ENCODE results near the gene BCL6. TPM values are rescaled to one million over a fixed set of nuclear protein-coding genes. Genes with fewer than 3 reads are reported as not detected.

The BCL6 gene
- total RNA-seq, 1 experiment from 2014 or later: 6.2 TPM

GRCh38 chr3:187767266-187768012 lies 22.2 kb upstream of the BCL6 start:
- no peaks in the 10 kb centered on the region for H3K9me3 ChIP-seq
- H3K36me3 ChIP-seq: no peaks in the 10 kb centered on the region
- no peaks in the 10 kb centered on the region for H3K27me3 ChIP-seq
- no peak overlapping the region for H3K4me3 ChIP-seq
- peak; percentile 48 for DNase-seq

- Histone ChIP-seq H3K4me3 (no peak overlapping the region), H3K27me3 (no peaks in the 10 kb centered on the region), H3K36me3 (no peaks in the 10 kb centered on the region), H3K9me3 (no peaks in the 10 kb centered on the region)
- DNase-seq: peak; percentile 43
Measured at GRCh38 chr3:187765342-187765741, 20.1 kb upstream of the BCL6 start.

GRCh38 chr3:187763850-187764648 lies 18.8 kb upstream of the BCL6 start:
- Histone ChIP-seq H3K27me3 (no peaks in the 10 kb centered on the region), H3K9me3 (no peaks in the 10 kb centered on the region)
- DNase-seq: no peak

GRCh38 chr3:187762792-187763191 lies 17.5 kb upstream of the BCL6 start:
- no peak for DNase-seq
- H3K9me3 ChIP-seq: no peaks in the 10 kb centered on the region

More at GRCh38 chr3:187763850-187764648, 18.8 kb upstream of the BCL6 start:
- no peaks in the 10 kb centered on the region for H3K36me3 ChIP-seq
- H3K4me3 ChIP-seq: no peak overlapping the region

GRCh38 chr3:187759601-187760000 lies 14.3 kb upstream of the BCL6 start:
- Histone ChIP-seq H3K9me3 (no peaks in the 10 kb centered on the region), H3K36me3 (no peaks in the 10 kb centered on the region), H3K4me3 (no peak overlapping the region), H3K27me3 (no peaks in the 10 kb centered on the region)
- DNase-seq: peak; percentile 36

More at GRCh38 chr3:187762792-187763191, 17.5 kb upstream of the BCL6 start:
- no peaks in the 10 kb centered on the region for H3K27me3 ChIP-seq
- H3K36me3 ChIP-seq: no peaks in the 10 kb centered on the region
- no peak overlapping the region for H3K4me3 ChIP-seq

- Histone ChIP-seq H3K27me3 (no peaks in the 10 kb centered on the region), H3K4me3 (no peak overlapping the region), H3K36me3 (no peaks in the 10 kb centered on the region), H3K9me3 (no peaks in the 10 kb centered on the region)
- DNase-seq: no peak
Measured at GRCh38 chr3:187758318-187758955, 13.2 kb upstream of the BCL6 start.

DNA sequence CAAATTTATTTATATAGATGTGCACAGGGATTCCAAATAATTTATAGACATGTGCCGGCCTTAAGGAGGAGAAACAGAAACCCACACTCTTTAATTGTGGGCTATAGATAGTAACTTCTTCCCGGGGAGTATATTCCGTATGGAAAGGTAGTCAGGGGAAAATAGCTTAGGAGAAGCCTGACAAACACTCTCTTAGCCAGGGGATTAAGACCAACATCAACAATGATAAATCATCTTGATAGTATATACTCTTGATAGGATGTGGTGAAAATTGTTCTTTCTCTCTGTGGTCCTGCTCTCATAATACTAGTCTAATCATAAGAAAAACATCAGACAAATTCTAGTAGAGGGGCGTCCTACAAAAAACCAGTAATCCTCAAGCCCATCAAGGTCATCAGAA lies 8.2 kb upstream of the BCL6 start:
- DNase-seq: no peak
- Histone ChIP-seq H3K27me3 (no peaks in the 10 kb centered on the region), H3K36me3 (no peaks in the 10 kb centered on the region), H3K4me3 (no peak overlapping the region), H3K9me3 (no peaks in the 10 kb centered on the region)

- Histone ChIP-seq H3K27me3 (no peaks in the 10 kb centered on the region), H3K4me3 (no peak overlapping the region), H3K36me3 (no peaks in the 10 kb centered on the region), H3K9me3 (no peaks in the 10 kb centered on the region)
- DNase-seq: no peak
Measured at GRCh38 chr3:187750513-187751123, 5.3 kb upstream of the BCL6 start.

DNA sequence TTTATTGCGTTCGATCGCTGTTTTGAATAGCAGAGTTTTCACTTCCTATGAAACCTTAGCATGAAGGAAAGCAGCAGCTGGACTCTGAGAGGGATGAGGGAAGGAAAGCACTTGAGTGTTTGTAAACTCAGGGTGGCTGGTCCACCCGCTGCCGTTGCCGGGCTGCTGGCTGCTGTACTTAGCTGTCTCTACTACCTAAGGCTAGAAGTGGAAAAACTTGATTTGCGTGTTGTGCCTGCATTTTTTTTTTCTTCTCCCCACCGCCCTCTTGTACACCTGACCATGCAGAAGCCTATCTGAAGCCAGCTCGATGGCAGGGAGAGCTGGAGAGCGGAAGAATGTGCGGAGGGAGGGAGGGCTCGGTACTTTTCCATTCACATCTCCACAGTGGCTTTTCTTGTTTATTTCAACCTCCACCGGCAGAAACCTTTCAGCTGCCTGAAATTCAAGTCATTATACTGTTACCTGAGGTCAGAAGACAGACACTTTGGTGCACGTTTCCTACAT lies 4.8 kb upstream of the BCL6 start:
- DNase-seq: no peak
- no peak overlapping the region for H3K4me3 ChIP-seq
- H3K9me3 ChIP-seq: no peaks in the 10 kb centered on the region
- H3K36me3 ChIP-seq: no peaks in the 10 kb centered on the region
- H3K27me3 ChIP-seq: no peaks in the 10 kb centered on the region

DNA sequence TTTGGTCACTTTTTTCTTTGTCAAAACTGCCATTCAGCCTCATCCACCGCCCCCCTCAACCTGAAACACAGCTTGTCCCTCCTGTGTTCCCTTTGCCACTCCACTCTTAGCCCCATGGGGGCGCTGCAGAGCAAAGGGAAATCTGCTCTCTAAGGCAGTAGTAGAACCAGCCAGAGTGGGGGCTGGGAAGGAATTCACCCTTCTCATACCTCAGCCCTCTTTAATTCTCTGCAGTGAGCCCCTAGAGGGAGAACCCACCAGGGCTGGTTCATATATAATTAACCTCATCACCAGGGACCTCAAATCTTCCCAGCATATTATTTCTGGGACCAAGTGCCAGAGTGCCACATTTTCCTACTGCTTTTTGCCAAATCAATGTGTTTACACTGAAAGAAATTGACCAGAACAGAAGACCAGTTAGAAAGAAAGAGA lies 2.8 kb upstream of the BCL6 start:
- Histone ChIP-seq H3K27me3 (no peaks in the 10 kb centered on the region), H3K4me3 (no peak overlapping the region), H3K36me3 (no peaks in the 10 kb centered on the region), H3K9me3 (no peaks in the 10 kb centered on the region)
- DNase-seq: peak; percentile 84

GRCh38 chr3:187747506-187747905 lies 2.2 kb upstream of the BCL6 start:
- no peak for DNase-seq
- Histone ChIP-seq H3K9me3 (no peaks in the 10 kb centered on the region), H3K4me3 (no peak overlapping the region), H3K27me3 (no peaks in the 10 kb centered on the region), H3K36me3 (no peaks in the 10 kb centered on the region)

- DNase-seq: no peak
- H3K36me3 ChIP-seq: no peaks in the 10 kb centered on the region
- H3K27me3 ChIP-seq: no peaks in the 10 kb centered on the region
- no peaks in the 10 kb centered on the region for H3K9me3 ChIP-seq
- H3K4me3 ChIP-seq: peak overlapping the region; percentile 66
Measured at GRCh38 chr3:187746442-187747281, 1.4 kb upstream of the BCL6 start.

- Histone ChIP-seq H3K4me3 (peak overlapping the region; percentile 66), H3K36me3 (no peaks in the 10 kb centered on the region), H3K27me3 (no peaks in the 10 kb centered on the region), H3K9me3 (no peaks in the 10 kb centered on the region)
- no peak for DNase-seq
Measured at GRCh38 chr3:187746059-187746441, 782 bp upstream of the BCL6 start.

- Histone ChIP-seq H3K27me3 (no peaks in the 10 kb centered on the region), H3K4me3 (peak overlapping the region; percentile 66), H3K36me3 (no peaks in the 10 kb centered on the region), H3K9me3 (no peaks in the 10 kb centered on the region)
- DNase-seq: peak; percentile 64
Measured at GRCh38 chr3:187744169-187745151, 808 bp downstream of the BCL6 start.

All from MG63 (cell line).